ENCODE results near the gene STK35.
A peak's percentile ranks its signal among the peaks of the same experiment; 100 is the strongest.

STK35 gene

GRCh38 chr20:2101057-2101864 is at the start of gene STK35:
Gene STK35 (plus strand): TSS chr20:2101827. CDS start chr20:2101882, 55 bp downstream.
- Mint-ChIP-seq H3K4me1 (peaks cover 26% of the 10 kb centered on the region), H3K36me3 (ENCODE audit: low read depth) (peaks cover 13% of the 10 kb centered on the region), H3K27ac (peak within 1 kb of the TSS; percentile 100), H3K27me3 (ENCODE audit: low read depth) (peaks cover 7% of the 10 kb centered on the region), H3K9me3 (no peaks in the 10 kb centered on the region), H3K4me3 (peak within 1 kb of the TSS; percentile 93 to 99 (median 95))
- TF ChIP-seq, protein P1, sequence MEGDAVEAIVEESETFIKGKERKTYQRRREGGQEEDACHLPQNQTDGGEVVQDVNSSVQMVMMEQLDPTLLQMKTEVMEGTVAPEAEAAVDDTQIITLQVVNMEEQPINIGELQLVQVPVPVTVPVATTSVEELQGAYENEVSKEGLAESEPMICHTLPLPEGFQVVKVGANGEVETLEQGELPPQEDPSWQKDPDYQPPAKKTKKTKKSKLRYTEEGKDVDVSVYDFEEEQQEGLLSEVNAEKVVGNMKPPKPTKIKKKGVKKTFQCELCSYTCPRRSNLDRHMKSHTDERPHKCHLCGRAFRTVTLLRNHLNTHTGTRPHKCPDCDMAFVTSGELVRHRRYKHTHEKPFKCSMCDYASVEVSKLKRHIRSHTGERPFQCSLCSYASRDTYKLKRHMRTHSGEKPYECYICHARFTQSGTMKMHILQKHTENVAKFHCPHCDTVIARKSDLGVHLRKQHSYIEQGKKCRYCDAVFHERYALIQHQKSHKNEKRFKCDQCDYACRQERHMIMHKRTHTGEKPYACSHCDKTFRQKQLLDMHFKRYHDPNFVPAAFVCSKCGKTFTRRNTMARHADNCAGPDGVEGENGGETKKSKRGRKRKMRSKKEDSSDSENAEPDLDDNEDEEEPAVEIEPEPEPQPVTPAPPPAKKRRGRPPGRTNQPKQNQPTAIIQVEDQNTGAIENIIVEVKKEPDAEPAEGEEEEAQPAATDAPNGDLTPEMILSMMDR (IDR thresholded peaks at IDR 0.05; ENCODE audit: unreplicated experiment in 3 of 3) = no peak

- Mint-ChIP-seq H3K27ac (no peak overlapping the region), H3K36me3 (ENCODE audit: low read depth) (no peaks in the 10 kb centered on the region), H3K27me3 (ENCODE audit: low read depth) (peaks cover 31% of the 10 kb centered on the region), H3K9me3 (no peaks in the 10 kb centered on the region), H3K4me1 (peaks cover 6% of the 10 kb centered on the region), H3K4me3 (no peak overlapping the region)
- TF ChIP-seq, protein P1 (IDR thresholded peaks at IDR 0.05; ENCODE audit: unreplicated experiment in 3 of 3) = no peak
Measured at GRCh38 chr20:2051946-2052345, 49.7 kb upstream of the STK35 start.

- TF ChIP-seq, protein P1 (IDR thresholded peaks at IDR 0.05; ENCODE audit: unreplicated experiment in 3 of 3) = no peak
Measured at GRCh38 chr20:2052741-2053140, 48.9 kb upstream of the STK35 start.

GRCh38 chr20:2053615-2054014 is 48.0 kb upstream of the STK35 start:
- H3K9me3 Mint-ChIP-seq = no peaks in the 10 kb centered on the region
- no peaks in the 10 kb centered on the region for H3K36me3 Mint-ChIP-seq (ENCODE audit: low read depth)
- H3K27me3 Mint-ChIP-seq (ENCODE audit: low read depth) = peaks cover 26% of the 10 kb centered on the region
- H3K4me1 Mint-ChIP-seq = peaks cover 6% of the 10 kb centered on the region
- TF ChIP-seq, protein P1 (IDR thresholded peaks at IDR 0.05; ENCODE audit: unreplicated experiment in 3 of 3) = no peak
- no peak overlapping the region for H3K4me3 Mint-ChIP-seq
- no peak overlapping the region for H3K27ac Mint-ChIP-seq

More at GRCh38 chr20:2052741-2053140, 48.9 kb upstream of the STK35 start:
- H3K4me1 Mint-ChIP-seq = peaks cover 6% of the 10 kb centered on the region
- no peak overlapping the region for H3K27ac Mint-ChIP-seq
- H3K9me3 Mint-ChIP-seq = no peaks in the 10 kb centered on the region
- no peak overlapping the region for H3K4me3 Mint-ChIP-seq
- no peaks in the 10 kb centered on the region for H3K36me3 Mint-ChIP-seq (ENCODE audit: low read depth)
- H3K27me3 Mint-ChIP-seq (ENCODE audit: low read depth) = peaks cover 31% of the 10 kb centered on the region

GRCh38 chr20:2054911-2055310 is 46.7 kb upstream of the STK35 start:
- Mint-ChIP-seq H3K36me3 (ENCODE audit: low read depth) (no peaks in the 10 kb centered on the region), H3K4me1 (peaks cover 6% of the 10 kb centered on the region), H3K27me3 (ENCODE audit: low read depth) (peaks cover 19% of the 10 kb centered on the region), H3K4me3 (no peak overlapping the region), H3K9me3 (no peaks in the 10 kb centered on the region), H3K27ac (no peak overlapping the region)
- TF ChIP-seq, protein P1 (IDR thresholded peaks at IDR 0.05; ENCODE audit: unreplicated experiment in 3 of 3) = no peak

- H3K9me3 Mint-ChIP-seq = no peaks in the 10 kb centered on the region
- TF ChIP-seq, protein P1 (IDR thresholded peaks at IDR 0.05; ENCODE audit: unreplicated experiment in 3 of 3) = no peak
- no peak overlapping the region for H3K4me3 Mint-ChIP-seq
- H3K27me3 Mint-ChIP-seq (ENCODE audit: low read depth) = peaks cover 15% of the 10 kb centered on the region
- H3K4me1 Mint-ChIP-seq = no peaks in the 10 kb centered on the region
- H3K36me3 Mint-ChIP-seq (ENCODE audit: low read depth) = no peaks in the 10 kb centered on the region
- no peak overlapping the region for H3K27ac Mint-ChIP-seq
Measured at GRCh38 chr20:2059411-2059810, 42.2 kb upstream of the STK35 start.
